CD14-positive monocyte (primary cell): ENCODE measurements around the gene SEC23A. TPM values are rescaled to one million over a fixed set of nuclear protein-coding genes. Genes with fewer than 3 reads are reported as not detected.

Experiments
- DNase-seq, 3 donors: peaks; one replicate each; pipeline ENCODE4 v3.0.0-alpha.2; 2011 to 2022
- H2AFZ ChIP-seq: 2 replicates; pipeline ENCODE4 v1.6.0; 2012; ENCODE audit warnings: mild to moderate bottlenecking, low read depth, low read length, inconsistent platforms; ENCODE audit not compliant: insufficient read depth, poor library complexity, severe bottlenecking
- H3K27ac ChIP-seq, 2 donors: 1 replicate in 1 of 2; 2 replicates in 1 of 2; pipeline ENCODE4 v1.5.1; 2012 to 2013; ENCODE audit warnings: low read length in 2 of 2, control low read depth in 1 of 2, inconsistent platforms in 1 of 2, low read depth in 1 of 2, mild to moderate bottlenecking in 1 of 2
- H3K27me3 ChIP-seq, 2 donors: one replicate each; pipeline versions ENCODE4 v1.6.0 to v1.6.1; 2011 to 2013; ENCODE audit warnings: low read length in 2 of 2; ENCODE audit not compliant: control insufficient read depth in 2 of 2, insufficient read depth in 2 of 2
- H3K36me3 ChIP-seq, 2 donors: replicated peaks in 1 of 2; 1 replicate in 1 of 2; 2 replicates in 1 of 2; pipeline versions ENCODE4 v1.5.1 to v1.6.1; 2012 to 2013; ENCODE audit warnings: low read length in 2 of 2, control low read depth in 1 of 2, inconsistent platforms in 1 of 2, mild to moderate bottlenecking in 1 of 2; ENCODE audit not compliant: insufficient read depth in 2 of 2, control insufficient read depth in 1 of 2
- H3K4me1 ChIP-seq, 2 donors: 1 replicate in 1 of 2; 2 replicates in 1 of 2; pipeline versions ENCODE4 v1.5.1 to v1.6.1; 2012 to 2013; ENCODE audit warnings: low read length in 2 of 2, control low read depth in 1 of 2, inconsistent platforms in 1 of 2, mild to moderate bottlenecking in 1 of 2, moderate library complexity in 1 of 2; ENCODE audit not compliant: insufficient read depth in 2 of 2, control insufficient read depth in 1 of 2
- H3K4me2 ChIP-seq: replicated peaks from 2 replicates; pipeline ENCODE3; 2012; ENCODE audit warnings: low read length, moderate library complexity, mild to moderate bottlenecking; ENCODE audit not compliant: poor library complexity, severe bottlenecking; ENCODE audit errors: extremely low read depth
- H3K4me3 ChIP-seq, 3 experiments: fragments of 200-600 bp in 1 of 3; sonication (generic) in 1 of 3; replicated peaks in 1 of 3; 1 replicate in 2 of 3; 2 replicates in 1 of 3; pipeline ENCODE4 v1.5.1; 2011 to 2013; ENCODE audit warnings: low read length in 3 of 3, mild to moderate bottlenecking in 3 of 3, control low read depth in 2 of 3, low read depth in 2 of 3, inconsistent platforms in 1 of 3, moderate library complexity in 1 of 3
- H3K79me2 ChIP-seq: 2 replicates; pipeline ENCODE4 v1.6.0; 2012; ENCODE audit warnings: mild to moderate bottlenecking, control low read depth, inconsistent platforms, low read length, moderate library complexity; ENCODE audit not compliant: insufficient read depth
- H3K9ac ChIP-seq: 2 replicates; pipeline ENCODE4 v1.6.0; 2017; ENCODE audit warnings: low read length, mild to moderate bottlenecking; ENCODE audit not compliant: insufficient read depth, poor library complexity, severe bottlenecking
- H3K9me3 ChIP-seq, 2 donors: replicated peaks in 1 of 2; 1 replicate in 1 of 2; 2 replicates in 1 of 2; pipeline versions ENCODE4 v1.5.1 to v1.6.1; 2012 to 2013; ENCODE audit warnings: low read length in 2 of 2, control low read depth in 1 of 2; ENCODE audit not compliant: control insufficient read depth in 1 of 2, insufficient read depth in 1 of 2
- H4K20me1 ChIP-seq: 2 replicates; pipeline ENCODE4 v1.6.0; 2012; ENCODE audit warnings: mild to moderate bottlenecking, low read length, control low read depth, moderate library complexity; ENCODE audit not compliant: insufficient read depth
- H3K27ac Mint-ChIP-seq, 7 donors: one replicate each; pipeline ENCODE4 v1.8.0; 2020; ENCODE audit warnings: mild to moderate bottlenecking in 7 of 7, mixed read lengths in 7 of 7, moderate library complexity in 6 of 7, inconsistent platforms in 2 of 7
- H3K27me3 Mint-ChIP-seq, 3 donors: one replicate each; pipeline ENCODE4 v1.8.0; 2021 to 2022; ENCODE audit warnings: low read depth in 3 of 3, mild to moderate bottlenecking in 3 of 3, mixed read lengths in 3 of 3, moderate library complexity in 3 of 3, inconsistent platforms in 1 of 3
- H3K36me3 Mint-ChIP-seq, 2 donors: one replicate each; pipeline ENCODE4 v1.8.0; 2020; ENCODE audit warnings: mixed read lengths in 2 of 2, inconsistent platforms in 1 of 2, mild to moderate bottlenecking in 1 of 2
- H3K4me1 Mint-ChIP-seq: one replicate; pipeline ENCODE4 v1.8.0; 2020; ENCODE audit warnings: mild to moderate bottlenecking, mixed read lengths
- H3K4me3 Mint-ChIP-seq, 2 donors: one replicate each; pipeline ENCODE4 v1.8.0; 2020; ENCODE audit warnings: mild to moderate bottlenecking in 2 of 2, mixed read lengths in 2 of 2, moderate library complexity in 1 of 2
- H3K9me3 Mint-ChIP-seq, 7 donors: one replicate each; pipeline ENCODE4 v1.8.0; 2020 to 2022; ENCODE audit warnings: mixed read lengths in 7 of 7, mild to moderate bottlenecking in 6 of 7, moderate library complexity in 6 of 7, inconsistent platforms in 2 of 7
- WGBS: methylation state at CpG from one replicate; pipeline ENCODE4 v1.1.5; 2013; ENCODE audit warnings: missing lambda C conversion rate; ENCODE audit not compliant: insufficient coverage; 5-methylcytosine and 5-hydroxymethylcytosine counted together
- intact Hi-C, 2 donors: fragments of 100-400 bp; cut with micrococcal nuclease; formaldehyde crosslinking; loops; one replicate each; pipeline versions ENCODE4 v1.15.0 to v1.15.1; 2023
- polyA plus RNA-seq, 3 donors: library from polyadenylated mRNA; depleted of rRNA in 1 of 3; unstranded in 2 of 3; stranded (reverse) in 1 of 3; fragments of 300-500 nt in 2 of 3; fragments of >200 nt in 1 of 3; fragmentation: Illumina TruSeq in 2 of 3; gene quantifications; 1 replicate in 2 of 3; 2 replicates in 1 of 3; pipeline ENCODE4 v1.2.3, GENCODE V29; 2012 to 2021
- TF ChIP-seq, protein P1 (sequence below): fragments of 200-600 bp; IDR thresholded peaks from one replicate; pipeline ENCODE4 v1.8.0; 2022; ENCODE audit warnings: antibody characterized with exemption, mild to moderate bottlenecking

Gene SEC23A
- polyA plus RNA-seq, 3 donors, result 13.8 to 37.3 (median 36.4) TPM

DNA sequence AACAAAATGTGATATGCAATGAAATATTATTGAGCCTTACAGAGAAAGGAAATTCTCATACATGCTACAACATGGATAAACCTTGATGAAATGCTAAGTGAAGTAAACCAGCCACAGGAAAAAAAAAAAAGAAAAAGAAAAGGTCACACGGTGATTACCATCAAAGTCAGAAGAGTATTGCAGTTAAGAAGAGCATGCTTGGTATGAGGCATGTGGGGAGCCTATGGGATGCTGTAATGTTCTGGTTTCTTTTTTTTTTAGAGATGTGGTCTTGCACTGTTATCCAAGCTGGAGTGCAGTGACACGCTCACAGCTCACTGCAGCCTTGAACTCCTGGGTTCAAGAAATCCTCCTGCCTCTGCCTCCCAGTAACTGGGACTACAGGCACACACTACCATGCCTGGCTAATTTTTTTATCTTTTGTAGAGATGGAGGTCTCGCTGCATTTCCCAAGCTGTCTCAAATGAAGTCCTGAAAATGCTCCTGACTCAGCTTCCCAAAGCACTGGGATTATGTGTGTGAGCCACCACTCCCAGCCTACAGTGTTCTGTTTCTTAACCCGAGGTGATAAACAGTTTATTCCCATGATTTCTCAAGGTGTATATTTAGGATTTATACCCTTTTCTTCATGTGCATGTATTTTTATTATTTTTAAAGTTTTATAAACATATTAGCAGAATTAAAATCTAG, 96.2 kb downstream of the SEC23A start:
- Histone ChIP-seq H3K4me3 (no peak overlapping the region), H3K9ac (no peak overlapping the region), H3K27me3 (no peaks in the 10 kb centered on the region), H3K27ac (peak overlapping the region in 1 of 2 donors; percentile 10), H2AFZ (no peak overlapping the region), H3K9me3 (no peaks in the 10 kb centered on the region), H3K4me2 (no peak overlapping the region), H3K4me1 (peaks cover 18 to 26% of the 10 kb centered on the region in 2 donors), H4K20me1 (no peaks in the 10 kb centered on the region), H3K79me2 (no peaks in the 10 kb centered on the region), H3K36me3 (no peaks in the 10 kb centered on the region)
- Mint-ChIP-seq H3K4me3 (no peak overlapping the region), H3K27ac (peak overlapping the region in 5 of 7 donors; percentile 9 to 49 (median 43)), H3K27me3 (peaks cover 0 to 6% (median 0%) of the 10 kb centered on the region in 3 donors), H3K4me1 (peaks cover 27% of the 10 kb centered on the region), H3K9me3 (peaks cover 0 to 4% (median 0%) of the 10 kb centered on the region in 7 donors), H3K36me3 (no peaks in the 10 kb centered on the region)
- 0% methylated on average over 1 of the region's 4 CpGs for WGBS
- intact Hi-C loops, result no loop called here
- DNase-seq, result no peak
- TF ChIP-seq, protein P1, sequence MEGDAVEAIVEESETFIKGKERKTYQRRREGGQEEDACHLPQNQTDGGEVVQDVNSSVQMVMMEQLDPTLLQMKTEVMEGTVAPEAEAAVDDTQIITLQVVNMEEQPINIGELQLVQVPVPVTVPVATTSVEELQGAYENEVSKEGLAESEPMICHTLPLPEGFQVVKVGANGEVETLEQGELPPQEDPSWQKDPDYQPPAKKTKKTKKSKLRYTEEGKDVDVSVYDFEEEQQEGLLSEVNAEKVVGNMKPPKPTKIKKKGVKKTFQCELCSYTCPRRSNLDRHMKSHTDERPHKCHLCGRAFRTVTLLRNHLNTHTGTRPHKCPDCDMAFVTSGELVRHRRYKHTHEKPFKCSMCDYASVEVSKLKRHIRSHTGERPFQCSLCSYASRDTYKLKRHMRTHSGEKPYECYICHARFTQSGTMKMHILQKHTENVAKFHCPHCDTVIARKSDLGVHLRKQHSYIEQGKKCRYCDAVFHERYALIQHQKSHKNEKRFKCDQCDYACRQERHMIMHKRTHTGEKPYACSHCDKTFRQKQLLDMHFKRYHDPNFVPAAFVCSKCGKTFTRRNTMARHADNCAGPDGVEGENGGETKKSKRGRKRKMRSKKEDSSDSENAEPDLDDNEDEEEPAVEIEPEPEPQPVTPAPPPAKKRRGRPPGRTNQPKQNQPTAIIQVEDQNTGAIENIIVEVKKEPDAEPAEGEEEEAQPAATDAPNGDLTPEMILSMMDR, result no peak

DNA sequence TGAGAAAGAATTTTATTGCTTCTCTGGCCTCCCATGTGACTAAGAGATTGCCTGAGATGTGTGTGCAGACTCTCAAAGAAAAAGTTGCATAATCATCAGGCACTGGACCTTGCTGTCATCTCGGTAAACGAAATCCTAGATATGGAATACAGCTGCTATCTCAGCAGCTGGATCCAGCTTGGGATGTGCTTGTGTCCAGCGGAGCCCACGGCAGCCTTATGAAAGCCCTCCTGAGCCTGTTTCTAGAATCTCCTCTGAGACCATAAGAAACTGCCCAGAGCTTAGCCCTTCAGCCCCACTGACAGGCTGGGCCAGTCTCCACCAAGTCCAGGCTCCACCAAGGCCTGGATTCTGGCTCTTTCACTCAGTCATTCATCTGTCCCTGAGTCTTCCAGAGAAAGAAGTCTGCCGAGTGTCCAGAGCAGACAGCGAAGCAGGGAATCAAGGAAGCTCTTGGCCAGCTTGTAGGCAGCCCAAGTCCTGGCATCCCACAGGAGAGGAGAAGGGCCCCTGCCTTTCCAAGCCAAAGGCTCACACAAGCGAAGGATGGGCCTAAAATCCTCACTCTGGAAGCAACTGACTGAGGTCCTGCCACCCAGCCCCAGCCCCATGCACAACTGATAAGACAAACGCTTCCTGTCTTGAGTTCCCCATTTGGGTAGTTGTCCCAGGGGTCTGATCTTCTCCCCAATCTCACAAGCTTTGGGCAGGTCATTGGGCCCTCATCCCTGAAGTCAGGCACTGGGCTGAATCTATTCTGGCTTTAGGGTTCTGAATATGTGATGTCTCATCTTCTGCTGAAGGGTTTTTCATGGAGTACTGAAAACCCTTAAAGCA, 97.8 kb downstream of the SEC23A start:
- H3K27me3 Mint-ChIP-seq, result peaks cover 0 to 6% (median 0%) of the 10 kb centered on the region in 3 donors
- H3K36me3 ChIP-seq, result no peaks in the 10 kb centered on the region
- DNase-seq, result no peak
- intact Hi-C loops, result no loop called here
- H3K9me3 Mint-ChIP-seq, result peaks cover 0 to 4% (median 0%) of the 10 kb centered on the region in 7 donors
- H3K4me2 ChIP-seq, result no peak overlapping the region
- H4K20me1 ChIP-seq, result no peaks in the 10 kb centered on the region
- H3K4me1 Mint-ChIP-seq, result peaks cover 27% of the 10 kb centered on the region
- peak overlapping the region; percentile 47 for H2AFZ ChIP-seq
- 87% methylated on average over 7 of the region's 8 CpGs for WGBS
- H3K4me3 ChIP-seq, result no peak overlapping the region
- H3K79me2 ChIP-seq, result no peaks in the 10 kb centered on the region
- H3K27ac ChIP-seq, result peak overlapping the region in 1 of 2 donors; percentile 10
- H3K9me3 ChIP-seq, result no peaks in the 10 kb centered on the region
- TF ChIP-seq, protein P1, result no peak
- no peak overlapping the region for H3K9ac ChIP-seq
- no peaks in the 10 kb centered on the region for H3K36me3 Mint-ChIP-seq
- H3K27ac Mint-ChIP-seq, result peak overlapping the region in 1 of 7 donors; percentile 16
- no peak overlapping the region for H3K4me3 Mint-ChIP-seq
- peaks cover 18 to 26% of the 10 kb centered on the region in 2 donors for H3K4me1 ChIP-seq
- H3K27me3 ChIP-seq, result no peaks in the 10 kb centered on the region
